Small intestine (tissue), 7 donors: ENCODE measurements around the gene RASSF1. TPM values are rescaled to one million over a fixed set of nuclear protein-coding genes. Genes with fewer than 3 reads are reported as not detected.

Experiments used
- DNase-seq, 2 donors: peaks; one replicate each; pipeline versions ENCODE4 v3.0.0 to v3.0.0-alpha.2; 2013
- FAIRE-seq: peaks from 2 replicates; lab custom pipeline; 2012; peaks lifted over from hg19 to GRCh38; lab: Jason Lieb, UNC
- H3K27ac ChIP-seq, 3 donors: one replicate each; pipeline ENCODE4 v1.5.1; 2013; ENCODE audit warnings: low read length in 2 of 3, mild to moderate bottlenecking in 2 of 3, control low read depth in 1 of 3, inconsistent platforms in 1 of 3, low read depth in 1 of 3, moderate library complexity in 1 of 3
- H3K27me3 ChIP-seq, 3 donors: one replicate each; pipeline ENCODE4 v1.6.1; 2013; ENCODE audit warnings: low read length in 3 of 3, inconsistent platforms in 1 of 3; ENCODE audit not compliant: control insufficient read depth in 3 of 3, insufficient read depth in 3 of 3
- H3K36me3 ChIP-seq, 3 donors: one replicate each; pipeline ENCODE4 v1.6.1; 2013; ENCODE audit warnings: low read length in 3 of 3, inconsistent platforms in 1 of 3, low read depth in 1 of 3, mild to moderate bottlenecking in 1 of 3, moderate library complexity in 1 of 3; ENCODE audit not compliant: control insufficient read depth in 3 of 3, insufficient read depth in 2 of 3
- H3K4me1 ChIP-seq, 3 donors: one replicate each; pipeline ENCODE4 v1.6.1; 2013; ENCODE audit warnings: low read length in 2 of 3, inconsistent platforms in 1 of 3, low read depth in 1 of 3, mild to moderate bottlenecking in 1 of 3, moderate library complexity in 1 of 3; ENCODE audit not compliant: control insufficient read depth in 3 of 3, insufficient read depth in 2 of 3
- H3K4me3 ChIP-seq, 3 donors: one replicate each; pipeline ENCODE4 v1.5.1; 2013; ENCODE audit warnings: low read length in 3 of 3, control low read depth in 1 of 3, inconsistent platforms in 1 of 3, low read depth in 1 of 3, mild to moderate bottlenecking in 1 of 3, moderate library complexity in 1 of 3
- H3K9me3 ChIP-seq, 2 donors: one replicate each; pipeline ENCODE4 v1.6.1; 2013; ENCODE audit warnings: low read depth in 1 of 2, low read length in 1 of 2; ENCODE audit not compliant: control insufficient read depth in 2 of 2, insufficient read depth in 1 of 2
- WGBS, 3 donors: extraction: QIAGEN DNeasy Blood & Tissue Kit; methylation state at CpG; one replicate each; pipeline ENCODE4 v1.1.7; 2013; 5-methylcytosine and 5-hydroxymethylcytosine counted together
- polyA plus RNA-seq, 4 donors: library from polyadenylated mRNA; stranded (reverse) in 3 of 4; unstranded in 1 of 4; fragments of 200-250 nt in 3 of 4; fragments of 120-200 nt in 1 of 4; gene quantifications; one replicate each; pipeline versions ENCODE4 v1.2.1 to v1.2.3, GENCODE V29; 2013
- donor health status: healthy with polysubstance abuse.
- donor health status: control.
- donor health status: control.
- donor health status: Bipolar disorder and iron deficiency.
- donor health status: healthy.

The RASSF1 gene
- polyA plus RNA-seq, 4 donors: 16.3 to 39.0 (median 26.2) TPM

- Histone ChIP-seq H3K36me3 (peaks cover 9 to 78% (median 11%) of the 10 kb centered on the region in 3 donors), H3K4me3 (no peak overlapping the region), H3K9me3 (no peaks in the 10 kb centered on the region), H3K27ac (peak overlapping the region in 1 of 3 donors; percentile 4), H3K4me1 (peaks cover 12 to 53% (median 28%) of the 10 kb centered on the region in 3 donors), H3K27me3 (no peaks in the 10 kb centered on the region)
- WGBS, 3 donors: 87 to 92% (median 92%) methylated on average over 12 of the region's 12 CpGs
- FAIRE-seq: no peak
- no peak for DNase-seq
These were observed 12.8 kb upstream of the RASSF1 start for GRCh38 chr3:50353245-50354004.

GRCh38 chr3:50352781-50353180 is 12.1 kb upstream of the RASSF1 start:
- Histone ChIP-seq H3K27ac (peak overlapping the region in 1 of 3 donors; percentile 4), H3K4me1 (peaks cover 12 to 46% (median 21%) of the 10 kb centered on the region in 3 donors), H3K36me3 (peaks cover 9 to 78% (median 12%) of the 10 kb centered on the region in 3 donors), H3K27me3 (no peaks in the 10 kb centered on the region), H3K4me3 (no peak overlapping the region), H3K9me3 (no peaks in the 10 kb centered on the region)
- WGBS, 3 donors: 9 to 30% (median 26%) methylated on average over 2 of the region's 2 CpGs
- no peak for FAIRE-seq
- DNase-seq: peak in 1 of 2 donors; percentile 51

GRCh38 chr3:50351323-50351697 is 10.7 kb upstream of the RASSF1 start:
- WGBS, 3 donors: 45 to 52% (median 49%) methylated on average over 11 of the region's 11 CpGs
- Histone ChIP-seq H3K4me3 (peak overlapping the region; percentile 24 to 92 (median 55)), H3K4me1 (peaks cover 9 to 32% (median 10%) of the 10 kb centered on the region in 3 donors), H3K27me3 (no peaks in the 10 kb centered on the region), H3K36me3 (peaks cover 9 to 69% (median 12%) of the 10 kb centered on the region in 3 donors), H3K9me3 (no peaks in the 10 kb centered on the region), H3K27ac (peak overlapping the region in 1 of 3 donors; percentile 97)
- DNase-seq (no peak), FAIRE-seq (no peak)

- H3K27ac ChIP-seq: peak within 1 kb of the TSS; percentile 79 to 97 (median 92)
- FAIRE-seq: no peak
- WGBS, 3 donors: 0% methylated on average over 61 to 64 of the region's 64 CpGs
- H3K27me3 ChIP-seq: no peaks in the 10 kb centered on the region
- peak within 1 kb of the TSS; percentile 34 to 92 (median 55) for H3K4me3 ChIP-seq
- H3K4me1 ChIP-seq: peaks cover 5 to 28% (median 10%) of the 10 kb centered on the region in 3 donors
- no peaks in the 10 kb centered on the region for H3K9me3 ChIP-seq
- peak; percentile 97 to 99 for DNase-seq
- H3K36me3 ChIP-seq: peaks cover 9 to 63% (median 12%) of the 10 kb centered on the region in 3 donors
These were observed 10.1 kb upstream of the RASSF1 start, which contains the start of the genes CYB561D2 and NPRL2 for GRCh38 chr3:50350527-50351322. Gene CYB561D2 (plus strand): TSS chr3:50350862. CDS start chr3:50351434, 572 bp downstream. Gene NPRL2 (minus strand): TSS chr3:50350775. CDS start chr3:50350652, 123 bp downstream.

- peak overlapping the region in 2 of 3 donors; percentile 55 to 92 for H3K4me3 ChIP-seq
- peaks cover 2 to 28% (median 10%) of the 10 kb centered on the region in 3 donors for H3K4me1 ChIP-seq
- H3K36me3 ChIP-seq: peaks cover 9 to 58% (median 11%) of the 10 kb centered on the region in 3 donors
- no peaks in the 10 kb centered on the region for H3K27me3 ChIP-seq
- DNase-seq: no peak
- WGBS, 3 donors: 14 to 28% (median 20%) methylated on average over 7 of the region's 7 CpGs
- FAIRE-seq: no peak
- peak overlapping the region; percentile 79 to 97 (median 92) for H3K27ac ChIP-seq
- no peaks in the 10 kb centered on the region for H3K9me3 ChIP-seq
These were observed 9.5 kb upstream of the RASSF1 start for GRCh38 chr3:50350213-50350526.

- Histone ChIP-seq H3K9me3 (no peaks in the 10 kb centered on the region), H3K36me3 (peaks cover 0 to 40% (median 2%) of the 10 kb centered on the region in 3 donors), H3K27me3 (no peaks in the 10 kb centered on the region), H3K4me3 (no peak overlapping the region), H3K4me1 (peaks cover 2 to 29% (median 10%) of the 10 kb centered on the region in 3 donors), H3K27ac (no peak overlapping the region)
- DNase-seq (peak; percentile 73 to 83), FAIRE-seq (no peak)
- 26 to 27% (median 27%) methylated on average over 14 of the region's 14 CpGs for WGBS, 3 donors
These were observed 6.7 kb upstream of the RASSF1 start for GRCh38 chr3:50347187-50347813.

GRCh38 chr3:50345586-50346234 is 5.1 kb upstream of the RASSF1 start, which contains the start of gene ZMYND10:
Gene ZMYND10 (minus strand): TSS chr3:50345732. CDS start chr3:50345579, 153 bp downstream.
- WGBS, 3 donors: 7 to 11% (median 9%) methylated on average over 43 to 45 of the region's 45 CpGs
- Histone ChIP-seq H3K27ac (no peak within 1 kb of the TSS), H3K4me3 (peak within 1 kb of the TSS in 1 of 3 donors; percentile 22), H3K36me3 (peaks cover 0 to 31% (median 2%) of the 10 kb centered on the region in 3 donors), H3K4me1 (peaks cover 2 to 27% (median 10%) of the 10 kb centered on the region in 3 donors), H3K27me3 (peaks cover 0 to 13% (median 0%) of the 10 kb centered on the region in 3 donors), H3K9me3 (no peaks in the 10 kb centered on the region)
- FAIRE-seq: no peak
- DNase-seq: peak; percentile 40 to 57
